WI38 (cell line): ENCODE data around the gene NAV2.

Experiments used
- H3K4me3 ChIP-seq: 2 replicates; pipeline ENCODE4 v1.5.1; 2011; ENCODE audit warnings: low read depth, mild to moderate bottlenecking, control low read depth, low read length
- TF ChIP-seq, protein P1 (sequence below): IDR thresholded peaks from 2 replicates; pipeline ENCODE4 v1.5.1; 2012; ENCODE audit warnings: low read depth, mild to moderate bottlenecking, control low read depth, low read length

NAV2 gene

DNA sequence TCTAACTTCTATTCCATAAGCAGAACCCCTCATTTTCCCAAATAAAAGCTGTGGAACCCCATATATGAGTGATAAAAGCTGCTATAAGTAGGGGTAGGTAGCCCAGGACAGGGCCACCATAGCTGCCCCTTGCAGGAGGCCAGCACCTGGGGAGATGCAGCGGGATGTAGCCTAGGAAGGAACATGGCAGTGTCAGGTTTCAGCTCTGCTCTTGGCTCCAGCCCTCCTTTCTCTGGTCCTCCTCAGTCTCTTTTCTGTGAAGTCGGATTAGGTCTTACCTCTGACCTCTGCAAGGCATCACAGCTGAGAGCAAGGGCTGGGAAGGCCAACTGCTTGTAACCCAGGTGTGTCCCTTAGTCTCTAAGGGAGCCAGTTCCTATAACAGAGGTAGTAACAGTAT lies 135.6 kb downstream of the NAV2 start:
- TF ChIP-seq, protein P1, sequence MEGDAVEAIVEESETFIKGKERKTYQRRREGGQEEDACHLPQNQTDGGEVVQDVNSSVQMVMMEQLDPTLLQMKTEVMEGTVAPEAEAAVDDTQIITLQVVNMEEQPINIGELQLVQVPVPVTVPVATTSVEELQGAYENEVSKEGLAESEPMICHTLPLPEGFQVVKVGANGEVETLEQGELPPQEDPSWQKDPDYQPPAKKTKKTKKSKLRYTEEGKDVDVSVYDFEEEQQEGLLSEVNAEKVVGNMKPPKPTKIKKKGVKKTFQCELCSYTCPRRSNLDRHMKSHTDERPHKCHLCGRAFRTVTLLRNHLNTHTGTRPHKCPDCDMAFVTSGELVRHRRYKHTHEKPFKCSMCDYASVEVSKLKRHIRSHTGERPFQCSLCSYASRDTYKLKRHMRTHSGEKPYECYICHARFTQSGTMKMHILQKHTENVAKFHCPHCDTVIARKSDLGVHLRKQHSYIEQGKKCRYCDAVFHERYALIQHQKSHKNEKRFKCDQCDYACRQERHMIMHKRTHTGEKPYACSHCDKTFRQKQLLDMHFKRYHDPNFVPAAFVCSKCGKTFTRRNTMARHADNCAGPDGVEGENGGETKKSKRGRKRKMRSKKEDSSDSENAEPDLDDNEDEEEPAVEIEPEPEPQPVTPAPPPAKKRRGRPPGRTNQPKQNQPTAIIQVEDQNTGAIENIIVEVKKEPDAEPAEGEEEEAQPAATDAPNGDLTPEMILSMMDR = no peak

DNA sequence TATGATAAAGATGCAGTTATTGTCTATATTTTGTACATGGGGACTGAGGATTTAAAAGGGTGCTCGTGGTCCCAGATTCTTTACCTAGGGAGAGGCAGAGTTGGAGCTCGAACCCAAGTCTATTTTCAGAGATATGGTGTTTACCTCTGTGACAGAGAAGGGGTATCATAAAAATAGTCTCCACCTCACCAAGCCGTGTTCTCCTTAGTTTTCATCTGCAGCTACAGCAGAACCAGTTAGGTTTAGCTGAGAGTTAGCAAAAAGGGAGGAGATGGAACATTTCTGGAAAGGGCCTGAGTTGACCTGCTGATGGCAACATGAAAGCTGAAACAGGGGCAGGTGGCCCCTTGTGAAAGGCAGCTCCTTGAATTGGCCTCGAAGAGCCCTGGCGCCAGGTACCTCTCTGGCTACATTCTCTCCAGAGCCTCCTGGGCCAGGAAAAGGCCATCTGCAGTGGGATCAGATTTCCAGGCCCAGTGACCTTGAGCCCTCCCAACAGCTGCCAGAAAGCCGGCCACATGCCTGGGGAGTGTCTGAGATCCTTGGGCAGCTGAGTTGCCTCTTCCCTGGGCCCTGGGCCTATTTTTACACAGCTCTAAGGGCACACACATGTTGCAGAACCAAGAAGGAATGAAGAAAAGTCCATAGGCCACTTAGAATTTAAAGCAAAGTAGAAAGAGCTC lies 136.6 kb downstream of the NAV2 start:
- H3K4me3 ChIP-seq = no peak overlapping the region
- TF ChIP-seq, protein P1 = no peak

More for the DNA sequence above, 135.6 kb downstream of the NAV2 start:
- H3K4me3 ChIP-seq = no peak overlapping the region

DNA sequence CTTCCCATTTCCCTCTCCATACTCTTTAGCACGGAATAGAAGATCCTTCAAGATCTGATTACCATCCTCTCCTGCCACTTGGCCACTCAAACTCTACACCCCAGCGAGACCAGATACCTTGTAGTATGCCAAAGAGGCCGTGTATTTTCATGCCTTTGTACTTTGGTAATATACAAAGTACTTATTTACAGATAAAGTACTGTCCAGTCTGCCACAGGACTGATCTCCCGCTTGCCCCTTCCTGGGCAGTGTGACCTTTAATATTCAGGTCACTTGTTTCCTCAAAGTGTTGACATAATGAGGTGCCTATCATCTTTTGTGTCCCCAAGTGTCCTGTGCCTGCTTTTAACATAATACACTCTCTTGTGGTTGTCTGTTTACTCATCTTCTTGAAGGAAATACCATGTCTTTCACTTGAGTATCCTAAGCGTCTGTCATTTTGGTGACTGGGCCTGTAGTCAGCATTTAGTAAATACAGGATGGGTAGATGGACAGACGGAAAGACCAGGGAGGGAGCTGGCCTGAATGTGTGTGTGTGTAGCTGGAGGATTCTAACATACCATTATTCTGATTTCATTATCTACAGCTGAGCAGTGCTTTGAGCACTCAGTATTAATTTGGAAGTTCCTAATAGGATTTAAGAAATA lies 137.4 kb downstream of the NAV2 start:
- TF ChIP-seq, protein P1 = no peak
- no peak overlapping the region for H3K4me3 ChIP-seq

DNA sequence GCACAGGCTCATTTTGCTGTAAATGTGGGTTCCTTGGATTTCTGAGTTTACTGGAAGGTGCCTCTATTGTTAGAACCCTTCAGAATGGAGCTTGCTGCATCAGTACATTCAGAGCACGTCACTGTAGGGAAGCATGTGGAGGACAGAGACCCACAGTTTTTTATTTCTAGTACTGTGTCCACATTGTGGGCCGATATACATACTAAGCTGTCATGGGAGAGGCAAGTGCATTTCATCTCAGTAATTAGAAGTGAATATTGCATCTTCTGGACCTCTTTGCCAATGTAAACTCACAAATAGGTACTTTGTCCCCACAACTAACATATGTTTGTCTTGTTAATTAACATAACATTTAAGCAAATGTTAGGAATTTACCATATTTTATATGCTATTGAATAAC lies 139.7 kb downstream of the NAV2 start:
- TF ChIP-seq, protein P1 = no peak
- no peak overlapping the region for H3K4me3 ChIP-seq

DNA sequence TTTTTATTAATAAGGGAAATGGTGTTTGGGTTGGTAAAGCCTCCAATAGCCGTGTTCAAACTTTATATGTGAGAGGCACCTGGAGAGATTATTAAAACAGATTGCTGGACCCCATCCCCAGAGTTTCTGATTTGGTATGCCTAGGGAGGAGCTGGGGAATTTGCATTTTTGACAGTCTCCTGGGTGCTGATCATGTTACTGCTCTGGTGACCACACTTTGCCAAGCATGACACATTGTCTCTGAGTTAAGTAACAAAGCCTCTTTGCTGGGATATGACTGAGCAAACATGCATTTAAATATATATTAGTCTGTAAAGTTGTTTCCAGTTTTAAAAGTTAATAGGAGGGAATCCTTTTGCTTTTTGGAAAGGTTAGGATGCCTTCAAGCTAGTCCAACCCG lies 140.4 kb downstream of the NAV2 start:
- H3K4me3 ChIP-seq = no peak overlapping the region
- TF ChIP-seq, protein P1 = no peak

DNA sequence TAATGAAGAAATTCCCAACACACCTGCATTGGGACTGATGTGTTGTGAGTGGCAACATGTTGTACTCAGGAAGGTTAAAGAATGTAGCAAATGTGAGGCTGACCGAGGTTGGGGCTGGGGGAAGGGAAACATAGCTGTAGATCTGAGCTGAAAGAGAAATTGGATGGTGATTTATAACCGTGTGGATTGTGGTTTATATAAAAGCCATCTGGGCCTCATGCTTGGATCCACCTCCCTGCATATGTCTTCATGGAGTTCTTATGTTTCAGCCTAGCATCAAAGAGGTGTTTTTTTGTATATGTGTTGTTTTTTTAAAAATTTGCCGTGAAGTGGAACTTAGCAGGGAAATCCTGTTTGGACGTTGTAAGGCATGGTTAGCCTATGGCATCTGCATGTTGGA lies 141.3 kb downstream of the NAV2 start:
- no peak overlapping the region for H3K4me3 ChIP-seq
- TF ChIP-seq, protein P1 = no peak

DNA sequence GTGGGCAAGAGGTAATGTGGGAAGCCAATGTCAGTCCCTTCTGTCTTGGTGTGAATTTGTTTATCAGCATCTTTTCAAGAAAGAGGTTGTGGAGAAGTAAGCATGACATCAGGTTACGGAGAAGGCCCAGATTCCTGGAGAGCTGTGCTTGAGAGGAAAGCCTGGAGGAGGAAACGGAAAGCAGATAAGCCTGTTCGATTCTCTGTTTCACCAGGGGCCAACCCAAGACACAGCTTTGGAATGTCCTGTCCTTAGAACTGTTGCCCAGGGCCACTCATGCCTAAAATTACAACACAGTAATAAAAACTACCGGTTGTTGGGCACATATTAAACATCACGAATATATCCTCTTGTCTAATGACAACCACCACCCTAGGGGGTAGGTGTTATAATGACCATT lies 148.5 kb downstream of the NAV2 start:
- TF ChIP-seq, protein P1 = no peak
- H3K4me3 ChIP-seq = no peak overlapping the region
